GM21447 (cell line): ENCODE measurements around the gene HLA-DMB.

Experiments used
- ATAC-seq: cut with Tn5 transposase; IDR thresholded peaks from one replicate; pipeline ENCODE4 v1.9.1; 2021; ENCODE audit not compliant: unreplicated experiment

HLA-DMB gene

DNA sequence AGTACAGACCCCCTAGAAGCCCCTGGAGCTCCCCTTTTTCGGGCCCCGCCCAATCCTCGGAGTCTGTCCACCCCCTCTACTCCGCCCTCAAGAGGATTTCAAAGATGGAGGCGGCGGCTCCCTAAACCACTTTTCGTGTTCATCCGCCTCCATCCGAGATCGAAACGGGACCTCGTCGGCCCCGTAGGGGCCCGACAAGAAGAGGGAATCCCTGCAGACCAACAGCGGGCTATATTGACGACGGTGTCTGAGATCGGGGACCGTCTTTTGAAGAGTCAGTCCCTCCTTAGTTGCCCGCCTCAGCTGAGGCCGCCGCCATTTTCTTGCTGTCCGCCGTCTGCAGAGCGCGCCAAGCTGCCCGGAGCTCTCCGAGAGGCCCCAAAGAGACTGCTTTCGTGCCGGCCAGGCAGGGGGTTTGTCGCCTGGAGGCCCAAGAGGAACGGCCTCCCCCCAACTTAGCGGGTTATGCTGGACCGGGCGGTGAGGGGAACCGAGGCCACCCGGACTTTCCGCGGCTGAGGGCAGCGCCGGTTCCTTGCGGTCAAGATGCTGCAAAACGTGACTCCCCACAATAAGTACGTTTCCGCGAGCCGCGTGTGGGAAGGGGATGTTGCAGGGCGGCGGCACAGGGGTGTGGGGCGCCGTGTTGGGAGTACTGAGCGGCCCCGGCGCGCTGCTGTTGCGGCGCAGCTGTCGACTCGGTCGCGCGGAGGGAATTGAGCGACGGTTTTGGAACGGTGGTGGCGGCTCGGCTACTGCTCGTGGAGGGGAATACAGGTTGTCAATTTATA is 31.7 kb upstream of the HLA-DMB start:
- ATAC-seq: peak; percentile 7

DNA sequence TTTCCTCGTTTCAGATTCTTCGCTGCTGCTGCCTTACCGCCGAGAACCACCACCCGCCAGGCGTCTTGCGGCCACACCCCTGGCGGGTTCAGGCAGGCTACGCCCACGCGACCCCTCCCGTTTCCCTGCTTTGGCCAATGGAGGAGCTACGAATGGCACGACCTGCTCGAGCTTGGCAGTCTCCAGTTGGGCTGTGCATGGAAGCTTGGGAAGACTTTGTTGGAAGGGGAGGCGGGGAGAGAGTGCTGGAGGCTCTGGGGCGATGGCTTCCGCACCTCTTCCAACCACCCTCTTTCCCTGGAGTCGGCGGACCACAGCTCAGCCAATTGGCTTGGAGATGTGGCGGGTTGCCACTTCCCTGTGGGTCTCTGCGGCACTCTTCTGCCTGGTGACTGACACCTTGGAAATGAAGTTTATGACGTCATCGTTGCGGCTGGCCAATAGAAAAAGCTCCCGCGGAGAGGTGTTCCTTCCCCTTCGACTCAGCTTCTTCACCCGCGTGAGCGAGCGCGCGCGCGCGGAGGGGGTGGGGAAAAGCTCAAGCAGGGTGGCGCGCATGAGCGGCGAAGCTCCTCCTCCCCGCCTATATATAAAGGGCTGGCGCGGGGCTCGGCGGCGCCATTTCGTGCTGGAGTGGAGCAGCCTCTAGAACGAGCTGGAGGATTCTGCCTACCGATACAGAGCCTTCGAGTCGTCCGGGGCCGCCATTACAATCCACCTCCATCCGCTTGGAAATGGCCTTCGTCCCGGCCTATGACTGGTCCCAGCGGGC is 30.9 kb upstream of the HLA-DMB start:
- ATAC-seq: peak; percentile 38

DNA sequence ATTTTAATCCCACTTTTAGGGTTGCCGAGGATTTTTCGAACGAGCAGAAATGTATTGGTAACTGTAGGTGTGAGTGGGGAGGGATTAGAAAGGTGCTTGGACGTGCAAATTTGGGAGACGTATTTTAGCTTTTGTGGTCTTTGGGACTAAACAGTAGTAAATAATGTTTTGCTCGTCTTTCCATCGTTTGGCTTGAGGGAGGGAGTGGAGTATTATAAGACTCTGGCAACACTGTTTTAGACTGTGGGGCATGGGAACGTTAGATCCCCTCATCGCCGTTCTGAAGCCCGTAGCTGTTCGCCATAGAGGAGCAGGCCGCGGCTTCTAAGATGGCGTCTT is 30.4 kb upstream of the HLA-DMB start:
- ATAC-seq: no peak

DNA sequence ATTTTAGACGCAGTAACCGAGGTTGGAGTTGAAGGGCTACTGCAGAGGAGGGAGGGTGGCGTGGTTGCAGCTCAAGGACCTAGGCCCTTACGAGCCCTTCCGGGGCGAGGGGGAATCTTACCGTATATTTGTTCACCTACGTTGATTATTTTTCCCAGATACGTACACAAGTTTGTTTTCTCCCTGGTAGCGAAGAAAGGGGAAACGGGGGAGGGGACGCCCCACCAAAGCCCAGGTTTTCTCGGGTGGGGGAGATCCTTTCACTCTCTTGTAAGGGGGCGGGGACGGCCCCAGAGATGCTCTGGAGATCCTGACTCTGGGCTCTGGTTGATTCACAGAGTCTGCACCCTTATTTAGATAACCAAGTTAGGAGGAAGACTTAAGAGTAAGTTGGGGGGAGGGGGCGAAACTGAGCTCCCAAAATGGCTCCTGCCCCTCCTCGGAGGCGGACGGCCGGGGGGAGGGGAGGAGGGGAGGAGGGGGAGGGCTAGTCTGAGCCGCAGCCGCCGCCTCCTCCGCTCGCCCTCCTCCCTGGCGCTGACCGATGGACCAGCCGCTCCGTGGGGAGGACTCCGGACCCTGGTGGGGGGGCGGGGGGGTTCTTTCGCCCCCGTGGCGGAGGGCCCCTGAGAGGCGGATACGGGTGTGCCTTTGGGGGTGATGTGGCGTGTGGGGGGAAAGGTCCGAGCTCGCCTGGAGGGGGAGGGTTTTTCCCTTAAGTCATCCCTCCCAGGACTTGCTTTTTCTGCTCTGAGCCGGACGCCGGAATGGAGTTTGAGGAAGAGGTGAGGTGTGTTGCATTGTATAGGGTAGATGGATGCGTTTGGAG is 29.8 kb upstream of the HLA-DMB start:
- ATAC-seq: no peak

DNA sequence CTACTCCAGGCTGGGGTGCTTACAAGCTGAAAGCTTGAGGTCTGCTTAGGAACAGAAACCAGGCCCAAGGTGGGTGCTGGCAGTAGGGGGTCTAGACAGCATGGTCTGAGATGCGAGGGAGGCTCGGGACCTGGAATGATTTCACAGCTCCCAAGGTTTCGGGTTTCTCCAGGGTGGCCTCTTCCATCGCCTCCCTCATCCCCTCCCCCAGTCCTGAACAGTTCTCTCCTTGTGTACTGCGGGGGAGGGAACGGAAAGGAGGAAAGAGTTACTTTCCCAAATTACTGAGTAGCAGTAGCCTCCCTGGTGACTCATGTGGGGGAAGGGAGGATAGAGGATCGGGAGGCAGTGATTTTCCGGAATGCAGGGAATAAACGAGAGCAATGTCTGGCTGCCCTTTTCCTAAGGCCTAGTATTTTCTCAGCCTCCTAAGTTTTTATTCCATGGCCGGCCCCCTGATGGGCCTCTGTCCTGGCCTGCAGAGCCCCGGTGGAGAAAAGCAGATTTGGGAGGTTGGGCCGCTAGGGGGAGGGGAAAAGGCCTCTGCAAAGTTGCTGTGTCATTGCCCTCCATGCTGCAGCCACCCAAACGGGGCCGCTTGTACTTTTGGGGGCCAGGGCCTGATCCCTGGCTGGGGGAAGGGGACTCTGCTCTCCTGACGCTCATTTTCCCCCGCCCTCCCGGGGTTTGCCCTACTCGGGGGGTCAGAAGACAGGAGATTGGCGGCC is 29.0 kb upstream of the HLA-DMB start:
- no peak for ATAC-seq

DNA sequence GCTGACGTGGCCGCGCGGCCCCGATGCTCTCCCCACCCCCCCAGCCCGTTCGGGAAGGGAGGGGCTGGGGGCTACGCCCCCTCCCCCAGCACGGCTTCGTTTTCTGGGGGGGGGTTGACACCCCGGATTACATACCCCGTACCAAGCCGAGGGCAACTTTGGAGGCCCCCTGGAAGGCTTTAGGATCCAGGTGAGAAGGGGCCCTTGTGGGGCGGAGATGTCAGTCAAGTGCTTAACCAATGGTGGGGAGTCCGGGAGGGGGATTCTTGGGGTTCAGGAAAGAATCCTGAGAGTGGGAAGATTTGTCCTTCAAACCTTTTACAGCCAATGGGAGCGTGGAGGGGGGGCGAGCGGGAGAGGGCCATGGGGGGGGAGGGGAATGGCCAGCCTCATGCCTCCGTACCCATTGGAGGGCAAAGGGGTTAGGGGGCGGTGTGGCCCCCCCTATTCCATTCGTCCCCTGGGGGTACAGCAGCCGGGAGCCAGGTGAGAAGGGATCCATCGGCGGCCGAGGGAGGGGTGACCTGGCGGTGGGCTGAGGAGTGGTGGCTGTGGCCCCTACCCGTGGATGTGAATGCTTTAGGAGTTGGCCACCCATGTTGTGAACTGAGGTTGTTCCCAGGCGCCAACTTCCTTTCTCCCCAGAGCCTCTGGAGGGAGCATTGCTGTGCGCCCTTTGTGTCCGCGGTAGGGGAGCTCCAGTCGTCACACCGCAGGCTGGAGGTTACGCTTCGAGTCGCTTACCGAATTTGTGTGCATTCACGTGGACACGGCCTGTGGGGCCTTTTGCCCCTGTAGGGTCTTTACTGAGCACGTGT is 28.2 kb upstream of the HLA-DMB start:
- ATAC-seq: no peak

DNA sequence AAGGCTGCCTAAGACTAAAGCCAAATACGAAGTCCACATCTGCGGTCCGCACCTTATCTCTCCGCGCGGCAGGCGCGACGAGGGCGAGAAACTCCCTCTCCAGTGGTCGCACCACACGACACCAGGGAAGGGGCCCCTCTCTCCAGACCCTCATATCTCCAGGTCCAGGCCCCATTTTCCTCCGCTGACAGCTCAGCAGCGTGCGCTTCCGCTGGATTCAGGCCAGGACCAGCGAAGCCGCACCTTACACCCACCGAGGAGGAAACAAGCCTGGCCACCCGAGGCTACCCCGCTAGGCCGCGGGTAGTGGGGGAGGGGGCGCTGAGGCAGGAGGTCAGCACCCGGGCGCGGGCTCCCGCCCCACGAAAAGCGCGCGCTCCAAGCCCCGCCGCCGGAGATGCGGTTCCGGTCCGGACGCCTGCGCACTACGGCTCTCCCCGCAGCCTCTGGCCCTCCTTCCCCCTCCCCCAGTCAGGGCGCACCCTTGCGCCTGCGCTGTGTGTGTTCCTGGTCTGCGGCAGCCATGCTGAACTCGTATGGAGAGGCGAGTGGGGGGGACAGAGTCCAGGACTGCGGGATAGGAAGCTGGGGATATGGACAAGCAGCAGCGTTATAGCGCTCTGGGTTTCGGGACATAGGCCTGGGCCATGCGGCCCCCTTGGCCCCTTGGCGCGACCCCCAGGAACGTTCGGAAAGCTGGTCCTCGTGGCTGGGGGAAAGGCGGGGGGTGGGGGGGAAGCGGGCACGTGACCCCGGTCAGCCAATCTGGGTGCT is 27.5 kb upstream of the HLA-DMB start, which contains the start of gene BRD2:
TSS of gene BRD2 (plus strand) at position 502 of the 774 bp plus-strand sequence. CDS start 4,305 bp downstream, outside the sequence.
- peak; percentile 27 for ATAC-seq

DNA sequence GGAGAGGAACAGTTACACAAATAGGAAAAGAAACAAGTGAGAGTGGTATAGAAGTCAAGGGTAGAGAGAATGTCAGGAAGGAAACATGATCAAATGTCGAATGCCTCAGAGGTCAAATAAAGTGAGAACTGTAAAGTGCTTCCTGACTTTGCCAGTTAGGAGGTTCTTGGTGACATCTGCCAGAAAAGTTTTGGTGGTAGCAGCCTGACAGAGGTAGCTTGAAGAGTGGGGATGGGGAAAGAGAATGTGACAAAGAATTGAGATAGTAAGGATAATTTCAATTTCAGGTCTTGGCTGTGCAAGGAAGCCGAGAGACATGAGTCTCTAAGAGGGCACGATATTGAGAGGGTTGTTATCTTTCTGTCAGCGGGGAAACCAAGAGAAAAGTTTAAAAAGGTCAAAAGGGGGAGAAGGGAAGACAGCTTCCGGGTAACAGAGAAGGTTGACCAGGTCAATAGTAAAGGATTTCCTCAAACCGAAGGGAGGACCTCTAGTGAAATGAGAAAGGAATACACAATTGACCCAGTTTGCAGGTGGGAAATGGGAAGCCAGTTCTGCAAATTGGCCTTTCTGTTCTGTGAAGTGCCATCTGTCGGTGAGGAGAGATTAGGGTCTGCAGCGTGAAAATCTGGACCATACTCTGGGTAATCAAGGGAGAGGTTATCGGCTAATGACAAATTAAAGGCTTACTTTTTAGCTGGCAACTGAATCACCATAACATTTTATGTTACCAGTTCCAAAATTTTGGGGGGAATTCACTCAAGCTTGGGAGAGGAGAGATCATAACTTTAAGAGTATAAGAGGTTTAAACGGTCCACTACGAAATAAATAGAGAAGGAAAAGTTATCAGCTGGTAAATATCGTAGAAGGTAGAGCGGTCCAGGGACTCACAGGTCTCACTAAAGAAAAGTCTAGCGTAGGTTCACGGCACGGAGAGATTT is 26.6 kb upstream of the HLA-DMB start:
- ATAC-seq: no peak

DNA sequence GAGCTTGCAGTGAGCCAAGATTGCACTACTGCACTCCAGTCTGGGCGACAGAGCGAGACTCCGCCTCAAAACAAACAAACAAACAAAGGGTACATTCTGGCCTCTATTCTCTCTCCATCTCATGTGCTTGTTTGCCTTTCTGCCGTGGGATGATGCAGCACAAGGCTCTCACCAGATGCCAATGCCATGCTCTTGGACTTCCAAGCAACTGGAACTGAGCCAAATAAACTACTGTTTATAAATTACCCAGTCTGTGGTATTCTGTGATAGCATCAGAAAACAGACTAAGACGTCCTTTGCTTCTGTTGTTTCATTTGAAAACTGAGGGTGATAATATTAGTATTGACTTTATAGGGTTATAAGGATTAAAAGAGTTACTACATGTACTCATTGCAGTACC is 23.9 kb upstream of the HLA-DMB start:
- ATAC-seq: no peak

DNA sequence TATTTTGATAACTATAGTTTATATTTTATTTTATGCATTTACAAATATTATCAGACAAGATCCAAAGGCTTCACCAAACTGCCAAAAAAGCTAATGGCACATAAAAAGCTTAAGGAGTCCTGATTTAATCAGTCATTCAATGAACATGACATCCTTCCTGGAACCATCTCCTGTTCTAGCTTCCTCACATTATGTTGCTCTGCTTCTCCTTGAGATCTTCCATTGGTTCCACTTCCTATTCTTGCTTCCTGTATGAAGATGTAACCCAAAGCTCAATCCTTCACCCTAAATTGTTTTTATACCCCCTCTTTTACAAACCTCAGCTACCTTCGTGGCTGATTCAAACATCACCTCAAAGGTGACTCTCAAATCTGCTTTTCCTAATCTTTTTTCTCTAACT is 23.0 kb upstream of the HLA-DMB start:
- no peak for ATAC-seq

DNA sequence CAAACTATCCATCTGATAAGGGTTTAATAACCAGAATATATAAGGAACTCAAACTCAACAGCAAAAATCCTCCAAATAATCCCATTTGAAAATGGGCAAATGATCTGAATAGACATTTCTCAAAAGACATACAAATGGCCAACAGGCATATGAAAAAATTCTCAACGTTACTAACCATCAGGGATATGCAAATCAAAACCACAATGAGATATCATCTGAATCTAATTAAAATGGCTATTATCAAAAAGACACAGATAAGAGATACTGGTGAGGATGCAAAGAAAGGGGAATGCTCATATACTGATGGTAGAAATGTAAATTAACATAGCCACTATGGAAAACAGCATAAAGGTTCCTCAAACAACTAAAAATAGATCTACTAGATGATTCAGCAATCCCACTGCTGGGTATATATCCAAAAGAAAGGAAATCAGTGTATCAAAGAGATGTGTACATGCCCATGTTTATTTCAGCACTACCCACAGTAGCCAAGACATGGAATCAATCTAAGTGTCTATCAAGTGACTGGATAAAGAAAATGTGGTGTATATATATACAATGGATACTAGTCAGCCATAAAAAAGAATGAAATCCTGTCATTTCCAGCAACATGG is 21.5 kb upstream of the HLA-DMB start:
- ATAC-seq: no peak

DNA sequence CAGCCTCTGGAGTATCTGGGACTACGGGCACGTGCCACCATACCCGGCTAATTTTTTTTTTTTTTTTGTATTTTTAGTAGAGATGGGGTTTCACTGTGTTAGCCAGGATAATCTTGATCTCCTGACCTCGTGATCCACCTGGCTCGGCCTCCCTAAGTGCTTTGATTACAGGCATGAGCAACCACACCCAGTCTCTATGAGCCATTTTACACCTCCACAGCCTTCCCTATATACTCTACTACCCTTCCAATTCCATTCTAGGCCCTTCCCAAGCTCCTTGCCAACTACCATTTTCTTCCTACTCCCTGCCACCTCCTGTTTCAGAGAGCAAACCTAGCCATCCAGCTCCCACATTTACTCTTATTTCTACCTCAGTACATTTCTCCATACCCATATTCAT is 19.7 kb upstream of the HLA-DMB start:
- ATAC-seq: no peak

DNA sequence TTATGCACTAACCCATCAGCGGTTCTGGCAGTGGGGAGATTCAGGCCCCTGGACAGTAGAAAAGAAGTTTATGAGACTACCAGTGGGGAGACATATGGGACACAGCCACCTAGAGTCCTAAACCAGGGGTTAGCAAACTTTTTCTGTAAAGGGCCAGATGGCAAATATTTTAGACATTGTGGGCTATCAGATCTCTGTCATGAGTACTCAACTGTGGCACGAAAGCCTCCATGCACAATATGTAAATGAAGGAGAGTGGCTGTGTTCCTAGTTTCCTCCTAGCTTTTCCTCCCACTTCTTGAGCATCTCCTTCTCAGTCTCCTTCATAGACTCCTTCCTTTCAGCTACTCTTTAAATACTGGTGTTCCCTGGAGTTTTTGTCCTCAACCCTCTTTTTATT is 15.3 kb upstream of the HLA-DMB start:
- ATAC-seq: no peak

DNA sequence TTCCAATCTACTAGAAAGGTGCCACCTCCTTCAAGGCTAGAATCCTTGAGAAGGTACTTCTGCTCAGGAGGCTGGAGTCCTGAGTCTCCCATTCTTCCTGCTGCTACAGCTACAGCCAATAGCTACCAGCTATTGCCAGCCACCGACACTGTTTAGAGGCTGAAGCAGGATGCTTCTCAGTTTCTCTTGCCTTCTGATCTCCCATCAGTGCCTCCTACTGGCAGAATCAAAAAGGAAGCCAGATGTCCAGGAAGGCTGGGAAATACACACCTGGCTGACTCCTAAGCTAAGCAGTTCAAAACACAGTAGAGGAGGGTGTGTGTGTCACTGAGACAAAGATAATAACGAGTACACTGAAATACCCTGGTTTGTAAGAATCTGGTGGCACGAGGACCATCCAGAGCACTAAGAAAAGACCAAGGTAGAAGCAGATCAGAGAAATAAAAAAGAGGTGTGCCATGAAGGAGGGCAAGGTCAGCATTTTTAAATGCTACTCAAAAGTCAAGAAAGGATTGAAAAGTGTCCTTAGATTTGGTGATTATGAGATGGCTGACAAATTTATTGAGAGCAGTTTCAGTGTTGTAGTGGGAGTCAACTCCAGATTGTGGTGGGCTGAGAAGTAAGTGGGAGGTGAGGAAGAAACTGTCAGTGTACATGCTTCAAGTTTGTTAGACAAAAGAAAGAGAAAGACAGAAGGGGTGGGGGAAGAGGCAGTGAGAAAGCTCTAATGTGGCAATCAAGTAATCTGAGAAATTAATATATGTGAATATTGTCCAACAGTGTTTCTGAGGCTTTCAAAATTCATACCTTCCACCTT is 14.4 kb upstream of the HLA-DMB start:
- ATAC-seq: no peak

DNA sequence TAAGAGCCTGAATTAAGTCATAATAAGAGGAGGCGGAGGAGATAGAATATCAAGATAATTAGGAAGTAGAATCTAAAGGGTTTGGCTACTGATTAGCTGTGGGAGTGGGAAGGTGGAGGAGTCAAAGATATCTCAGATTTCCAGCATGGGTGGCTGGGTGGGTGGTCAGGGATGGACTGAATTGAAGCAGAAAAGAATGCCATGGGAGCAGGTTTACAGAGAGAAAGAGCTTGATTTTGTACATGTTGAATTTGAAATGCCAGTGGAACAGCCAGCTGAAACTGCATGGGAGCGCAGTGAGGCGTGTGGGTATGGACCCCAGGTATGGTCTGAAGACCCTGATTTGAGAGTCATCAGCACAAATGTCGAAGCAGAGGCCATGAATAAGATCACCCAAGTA is 13.4 kb upstream of the HLA-DMB start:
- ATAC-seq: no peak

DNA sequence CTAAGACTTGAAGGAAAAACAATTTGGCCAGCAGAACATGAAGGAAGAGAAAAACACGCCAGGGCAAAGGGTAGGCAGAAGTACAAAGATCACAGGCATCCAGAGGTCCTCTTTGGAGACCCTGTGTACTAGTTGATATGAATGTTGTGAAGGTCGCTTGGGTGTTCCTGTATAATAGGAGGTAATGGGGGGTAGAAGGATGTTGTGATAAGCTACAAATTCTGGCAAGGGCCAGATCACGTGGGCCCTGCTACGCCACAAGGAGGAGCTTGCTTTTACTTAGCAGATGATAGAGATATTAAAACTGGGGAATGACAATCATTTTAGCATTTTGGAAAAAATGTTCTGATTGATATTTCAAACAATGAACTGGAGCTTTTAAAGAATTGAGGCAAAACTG is 12.9 kb upstream of the HLA-DMB start:
- ATAC-seq: no peak
